Activated T-cell treated with anti-CD3 and anti-CD28 coated beads, Interleukin-2, amount 50 U/mL, for 4 hours (primary cell): ENCODE measurements around the gene NUFIP2. TPM values are rescaled to one million over a fixed set of nuclear protein-coding genes. Genes with fewer than 3 reads are reported as not detected.
"Not testable (repeated sequence)": the region's sequence is repeated elsewhere in the genome, so short reads cannot be mapped to it uniquely, and the experiment has no call there.

Experiments
- ATAC-seq, 2 donors: fragments of 200-7000 bp; cut with Tn5 transposase; one replicate each; pipeline ENCODE4 v1.10.0; 2021
- DNase-seq: peaks from one replicate; pipeline ENCODE4 v3.0.0-alpha.2; 2020
- H3K27me3 Mint-ChIP-seq: one replicate; pipeline ENCODE4 v1.8.0; 2021; ENCODE audit warnings: low read depth, mixed read lengths
- H3K36me3 Mint-ChIP-seq: one replicate; pipeline ENCODE4 v1.8.0; 2022; ENCODE audit warnings: mixed read lengths; ENCODE audit not compliant: insufficient read depth
- H3K4me1 Mint-ChIP-seq: one replicate; pipeline ENCODE4 v1.8.0; 2021; ENCODE audit warnings: low read depth, mixed read lengths
- H3K4me3 Mint-ChIP-seq: one replicate; pipeline ENCODE4 v1.8.0; 2021; ENCODE audit warnings: mild to moderate bottlenecking, moderate library complexity, mixed read lengths
- H3K9me3 Mint-ChIP-seq: one replicate; pipeline ENCODE4 v1.8.0; 2021; ENCODE audit warnings: mixed read lengths
- total RNA-seq, 3 donors: library from RNA; stranded (reverse); gene quantifications; one replicate each; pipeline ENCODE4 v1.2.1, GENCODE V29; 2021

The NUFIP2 gene
- total RNA-seq, 3 donors from 2014 or later = 59.6 to 63.4 (median 60.9) TPM

GRCh38 chr17:29238133-29238850 is 55.7 kb downstream of the NUFIP2 start:
- ATAC-seq (no peak), DNase-seq (no peak)
- no peak overlapping the region for H3K4me3 Mint-ChIP-seq
- H3K9me3 Mint-ChIP-seq = no peaks in the 10 kb centered on the region
- H3K36me3 Mint-ChIP-seq = peaks cover 2% of the 10 kb centered on the region
- peaks cover 2% of the 10 kb centered on the region for H3K4me1 Mint-ChIP-seq
- no peaks in the 10 kb centered on the region for H3K27me3 Mint-ChIP-seq

GRCh38 chr17:29237476-29238132 is 56.3 kb downstream of the NUFIP2 start:
- no peak overlapping the region for H3K4me3 Mint-ChIP-seq
- H3K27me3 Mint-ChIP-seq = no peaks in the 10 kb centered on the region
- no peak for DNase-seq
- ATAC-seq = no peak
- peaks cover 2% of the 10 kb centered on the region for H3K4me1 Mint-ChIP-seq
- H3K9me3 Mint-ChIP-seq = no peaks in the 10 kb centered on the region
- H3K36me3 Mint-ChIP-seq = peaks cover 2% of the 10 kb centered on the region

- Mint-ChIP-seq H3K27me3 (no peaks in the 10 kb centered on the region), H3K9me3 (no peaks in the 10 kb centered on the region), H3K36me3 (peaks cover 2% of the 10 kb centered on the region), H3K4me1 (peaks cover 2% of the 10 kb centered on the region), H3K4me3 (no peak overlapping the region)
- no peak for ATAC-seq
- no peak for DNase-seq
Observed at GRCh38 chr17:29235904-29236303, 58.0 kb downstream of the NUFIP2 start.

- DNase-seq, H3K36me3 Mint-ChIP-seq, H3K9me3 Mint-ChIP-seq, H3K27me3 Mint-ChIP-seq, H3K4me3 Mint-ChIP-seq, H3K4me1 Mint-ChIP-seq, ATAC-seq: not testable (repeated sequence)
Observed at GRCh38 chr17:29234972-29235371, 59.0 kb downstream of the NUFIP2 start.

GRCh38 chr17:29233301-29233700 is 60.6 kb downstream of the NUFIP2 start:
- no peaks in the 10 kb centered on the region for H3K27me3 Mint-ChIP-seq

GRCh38 chr17:29225396-29225795 is 68.6 kb downstream of the NUFIP2 start:
- Mint-ChIP-seq H3K4me1 (peaks cover 6% of the 10 kb centered on the region), H3K4me3 (no peak overlapping the region), H3K36me3 (no peaks in the 10 kb centered on the region), H3K27me3 (no peaks in the 10 kb centered on the region), H3K9me3 (no peaks in the 10 kb centered on the region)
- DNase-seq (no peak), ATAC-seq (no peak)

More at GRCh38 chr17:29233301-29233700, 60.6 kb downstream of the NUFIP2 start:
- H3K4me3 Mint-ChIP-seq = no peak overlapping the region
- ATAC-seq = no peak
- H3K9me3 Mint-ChIP-seq = no peaks in the 10 kb centered on the region
- no peaks in the 10 kb centered on the region for H3K4me1 Mint-ChIP-seq
- peaks cover 2% of the 10 kb centered on the region for H3K36me3 Mint-ChIP-seq
- no peak for DNase-seq

GRCh38 chr17:29221338-29221737 is 72.6 kb downstream of the NUFIP2 start:
- not testable (repeated sequence) for H3K36me3 Mint-ChIP-seq, H3K9me3 Mint-ChIP-seq, H3K4me3 Mint-ChIP-seq, ATAC-seq, DNase-seq, H3K27me3 Mint-ChIP-seq
- H3K4me1 Mint-ChIP-seq = peaks cover 13% of the 10 kb centered on the region

GRCh38 chr17:29219378-29220047 is 74.4 kb downstream of the NUFIP2 start:
- peaks cover 7% of the 10 kb centered on the region for H3K4me1 Mint-ChIP-seq
- H3K27me3 Mint-ChIP-seq = no peaks in the 10 kb centered on the region
- no peaks in the 10 kb centered on the region for H3K36me3 Mint-ChIP-seq
- no peak overlapping the region for H3K4me3 Mint-ChIP-seq
- DNase-seq = peak; percentile 65
- H3K9me3 Mint-ChIP-seq = no peaks in the 10 kb centered on the region
- peak; percentile 85 to 90 for ATAC-seq

GRCh38 chr17:29216856-29217255 is 77.1 kb downstream of the NUFIP2 start:
- Mint-ChIP-seq H3K36me3 (no peaks in the 10 kb centered on the region), H3K9me3 (no peaks in the 10 kb centered on the region), H3K4me1 (peaks cover 7% of the 10 kb centered on the region), H3K4me3 (no peak overlapping the region), H3K27me3 (no peaks in the 10 kb centered on the region)
- DNase-seq (no peak), ATAC-seq (no peak)

GRCh38 chr17:29216181-29216580 is 77.8 kb downstream of the NUFIP2 start:
- no peaks in the 10 kb centered on the region for H3K9me3 Mint-ChIP-seq
- no peak overlapping the region for H3K4me3 Mint-ChIP-seq
- no peak for DNase-seq
- H3K4me1 Mint-ChIP-seq = peaks cover 7% of the 10 kb centered on the region
- no peaks in the 10 kb centered on the region for H3K27me3 Mint-ChIP-seq
- ATAC-seq = no peak
- H3K36me3 Mint-ChIP-seq = no peaks in the 10 kb centered on the region

- no peak for ATAC-seq
- Mint-ChIP-seq H3K9me3 (no peaks in the 10 kb centered on the region), H3K4me1 (peaks cover 7% of the 10 kb centered on the region), H3K36me3 (no peaks in the 10 kb centered on the region), H3K4me3 (no peak overlapping the region), H3K27me3 (no peaks in the 10 kb centered on the region)
- no peak for DNase-seq
Observed at GRCh38 chr17:29215717-29216116, 78.2 kb downstream of the NUFIP2 start.

- H3K36me3 Mint-ChIP-seq = no peaks in the 10 kb centered on the region
- peaks cover 2% of the 10 kb centered on the region for H3K27me3 Mint-ChIP-seq
- DNase-seq (no peak), ATAC-seq (no peak)
- no peaks in the 10 kb centered on the region for H3K9me3 Mint-ChIP-seq
- no peak overlapping the region for H3K4me3 Mint-ChIP-seq
- peaks cover 7% of the 10 kb centered on the region for H3K4me1 Mint-ChIP-seq
Observed at GRCh38 chr17:29215174-29215573, 78.8 kb downstream of the NUFIP2 start.

- peaks cover 3% of the 10 kb centered on the region for H3K4me1 Mint-ChIP-seq
- peaks cover 2% of the 10 kb centered on the region for H3K27me3 Mint-ChIP-seq
- DNase-seq (no peak), ATAC-seq (no peak)
- H3K36me3 Mint-ChIP-seq = no peaks in the 10 kb centered on the region
- no peaks in the 10 kb centered on the region for H3K9me3 Mint-ChIP-seq
- no peak overlapping the region for H3K4me3 Mint-ChIP-seq
Observed at GRCh38 chr17:29214215-29215146, 79.5 kb downstream of the NUFIP2 start.

GRCh38 chr17:29212681-29213121 is 81.2 kb downstream of the NUFIP2 start:
- DNase-seq (no peak), ATAC-seq (no peak)
- no peak overlapping the region for H3K4me3 Mint-ChIP-seq
- no peaks in the 10 kb centered on the region for H3K9me3 Mint-ChIP-seq
- H3K4me1 Mint-ChIP-seq = no peaks in the 10 kb centered on the region
- H3K27me3 Mint-ChIP-seq = peaks cover 2% of the 10 kb centered on the region
- H3K36me3 Mint-ChIP-seq = no peaks in the 10 kb centered on the region
